A673 (cell line): ENCODE results near the gene ZC3H8. TPM values are rescaled to one million over a fixed set of nuclear protein-coding genes. Genes with fewer than 3 reads are reported as not detected.

Experiments used
- BruUV-seq: library from RNA; stranded (reverse); fragments of 400-500 nt; replicated peaks from 2 replicates; lab custom pipeline; 2021; lab: Mats Ljungman, UMichigan
- CTCF ChIA-PET: fragments of 300-600 bp; sonication (Branson Sonifier 250); formaldehyde crosslinking; loops from one replicate; lab custom pipeline; 2022; ENCODE audit warnings: antibody characterized with exemption; lab: Charles Lee
- POLR2A ChIA-PET: fragments of 300-600 bp; sonication (Branson Sonifier 250); formaldehyde crosslinking; loops from one replicate; lab custom pipeline; 2022; ENCODE audit warnings: antibody characterized with exemption; ENCODE audit not compliant: low non-redundant PET; lab: Charles Lee
- DNase-seq: peaks from one replicate; pipeline ENCODE4 v3.0.0-alpha.2; 2015; ENCODE audit warnings: low spot score
- H3K27ac ChIP-seq: fragments of 200-600 bp; sonication (generic); 2 replicates; pipeline ENCODE4 v1.5.1; 2016; ENCODE audit warnings: mixed run types, low read depth, mild to moderate bottlenecking, mixed read lengths, antibody characterized with exemption, low read length; ENCODE audit not compliant: poor library complexity, severe bottlenecking
- H3K27me3 ChIP-seq: fragments of 200-600 bp; sonication (generic); replicated peaks from 2 replicates; pipeline ENCODE4 v1.6.1; 2017; ENCODE audit warnings: mixed run types, low read depth, mild to moderate bottlenecking, mixed read lengths, antibody characterized with exemption, low read length; ENCODE audit not compliant: insufficient read depth, poor library complexity
- H3K36me3 ChIP-seq: fragments of 200-600 bp; sonication (generic); 2 replicates; pipeline ENCODE4 v1.6.1; 2016; ENCODE audit warnings: mixed run types, mild to moderate bottlenecking, mixed read lengths, antibody characterized with exemption, low read length; ENCODE audit not compliant: insufficient read depth, poor library complexity, severe bottlenecking
- H3K4me1 ChIP-seq: fragments of 200-600 bp; sonication (generic); 2 replicates; pipeline ENCODE4 v1.6.1; 2017; ENCODE audit warnings: mixed run types, mild to moderate bottlenecking, mixed read lengths, antibody characterized with exemption, low read length; ENCODE audit not compliant: insufficient read depth, poor library complexity, severe bottlenecking
- H3K4me3 ChIP-seq: fragments of 200-600 bp; sonication (generic); 2 replicates; pipeline ENCODE4 v1.5.1; 2016; ENCODE audit warnings: low read depth, mixed run types, mild to moderate bottlenecking, mixed read lengths, low read length; ENCODE audit not compliant: poor library complexity, severe bottlenecking
- H3K9me3 ChIP-seq: fragments of 200-600 bp; sonication (generic); 2 replicates; pipeline ENCODE4 v1.6.1; 2016; ENCODE audit warnings: mixed run types, low read depth, mild to moderate bottlenecking, mixed read lengths, antibody characterized with exemption, low read length; ENCODE audit not compliant: poor library complexity, severe bottlenecking
- CTCF ChIP-seq: fragments of 300-800, 200-600 bp; sonication (generic); conservative IDR thresholded peaks from 2 replicates; pipeline ENCODE4 v1.5.1; 2017; ENCODE audit warnings: low read depth, mild to moderate bottlenecking, antibody characterized with exemption, low read length, moderate library complexity, mixed read lengths
- EZH2 ChIP-seq: fragments of 200-600 bp; sonication (generic); IDR thresholded peaks from 2 replicates; pipeline ENCODE4 v1.6.1; 2017; ENCODE audit warnings: borderline replicate concordance, low read depth, mild to moderate bottlenecking, mixed read lengths, antibody characterized with exemption, low read length; ENCODE audit not compliant: poor library complexity, severe bottlenecking
- intact Hi-C: fragments of 100-400 bp; cut with micrococcal nuclease; formaldehyde crosslinking; loops from one replicate; pipeline ENCODE4 v1.10.0; 2022; ENCODE audit not compliant: unreplicated experiment
- total RNA-seq: library from RNA; stranded (reverse); gene quantifications from 2 replicates; pipeline ENCODE4 v1.2.3, GENCODE V29; 2021

Gene ZC3H8
- total RNA-seq, 1 experiment from 2014 or later = 23.2 TPM

- TF ChIP-seq EZH2 = no peak
- no peak for TF ChIP-seq CTCF
Observed at GRCh38 chr2:112163541-112163981, 91.3 kb downstream of the ZC3H8 start.

GRCh38 chr2:112162956-112163355 is 91.9 kb downstream of the ZC3H8 start:
- H3K4me1 ChIP-seq = no peaks in the 10 kb centered on the region
- no peak overlapping the region for H3K27ac ChIP-seq
- POLR2A ChIA-PET = no interaction called here
- no peaks in the 10 kb centered on the region for H3K9me3 ChIP-seq
- no peaks in the 10 kb centered on the region for H3K27me3 ChIP-seq
- TF ChIP-seq EZH2 = no peak
- TF ChIP-seq CTCF = no peak
- intact Hi-C loops = no loop called here
- H3K36me3 ChIP-seq = no peaks in the 10 kb centered on the region
- CTCF ChIA-PET = no interaction called here
- no peak for DNase-seq
- H3K4me3 ChIP-seq = no peak overlapping the region
- BruUV-seq = no TSS peak

More at GRCh38 chr2:112163541-112163981, 91.3 kb downstream of the ZC3H8 start:
- CTCF ChIA-PET = no interaction called here
- intact Hi-C loops = no loop called here
- H3K36me3 ChIP-seq = no peaks in the 10 kb centered on the region
- H3K9me3 ChIP-seq = no peaks in the 10 kb centered on the region
- no TSS peak for BruUV-seq
- DNase-seq = no peak
- no peaks in the 10 kb centered on the region for H3K27me3 ChIP-seq
- POLR2A ChIA-PET = no interaction called here
- H3K27ac ChIP-seq = no peak overlapping the region
- peaks cover 5% of the 10 kb centered on the region for H3K4me1 ChIP-seq
- H3K4me3 ChIP-seq = no peak overlapping the region

- ChIA-PET POLR2A (no interaction called here), CTCF (no interaction called here)
- TF ChIP-seq CTCF (no peak), EZH2 (no peak)
- no peaks in the 10 kb centered on the region for H3K4me1 ChIP-seq
- H3K9me3 ChIP-seq = no peaks in the 10 kb centered on the region
- no TSS peak for BruUV-seq
- intact Hi-C loops = no loop called here
- no peaks in the 10 kb centered on the region for H3K27me3 ChIP-seq
- H3K36me3 ChIP-seq = no peaks in the 10 kb centered on the region
- H3K27ac ChIP-seq = no peak overlapping the region
- H3K4me3 ChIP-seq = no peak overlapping the region
- DNase-seq = no peak
Observed at GRCh38 chr2:112162341-112162740, 92.5 kb downstream of the ZC3H8 start.

Other genes starting within 250 kb of the ZC3H8 start
- 16.9 and 21.8 TPM in 2 replicates for gene TMEM87B, start 199.8 kb downstream of the ZC3H8 start, total RNA-seq
- gene FBLN7, start 116.7 kb downstream of the ZC3H8 start, total RNA-seq = 4.1 and 5.1 TPM in 2 replicates
- 7.6 and 14.0 TPM in 2 replicates for gene ZC3H6, start 20.6 kb upstream of the ZC3H8 start, total RNA-seq
- 17.5 and 19.9 TPM in 2 replicates for gene RGPD8, start 178.6 kb upstream of the ZC3H8 start, total RNA-seq
- 119 and 146 TPM in 2 replicates for gene TTL, start 227.1 kb upstream of the ZC3H8 start, total RNA-seq